DOHH2 (cell line): ENCODE measurements around the gene TOB1.

Experiments used
- H3F3A ChIP-seq: fragments of 200-600 bp; sonication (generic), shearing (Covaris generic); 2 replicates; pipeline ENCODE4 v1.6.0; 2016; ENCODE audit warnings: antibody characterized with exemption, mild to moderate bottlenecking; ENCODE audit not compliant: control insufficient read depth, insufficient read depth
- H3K27ac ChIP-seq: fragments of 200-600 bp; sonication (generic); 2 replicates; pipeline ENCODE4 v1.5.1; 2014; ENCODE audit warnings: low read depth, mild to moderate bottlenecking, low read length, moderate library complexity
- H3K27me3 ChIP-seq: fragments of 200-600 bp; sonication (generic); 2 replicates; pipeline ENCODE4 v1.6.1; 2014; ENCODE audit warnings: mild to moderate bottlenecking, low read length, mixed read lengths; ENCODE audit not compliant: control insufficient read depth
- H3K36me3 ChIP-seq: fragments of 200-600 bp; sonication (generic); 2 replicates; pipeline ENCODE4 v1.6.1; 2014; ENCODE audit warnings: mild to moderate bottlenecking, low read length, moderate library complexity, mixed read lengths; ENCODE audit not compliant: control insufficient read depth
- H3K4me1 ChIP-seq: fragments of 200-600 bp; sonication (generic); 2 replicates; pipeline ENCODE4 v1.6.1; 2014; ENCODE audit warnings: mild to moderate bottlenecking, low read length, mixed read lengths; ENCODE audit not compliant: control insufficient read depth
- H3K4me2 ChIP-seq: fragments of 200-600 bp; sonication (generic); 2 replicates; pipeline ENCODE4 v1.6.0; 2014; ENCODE audit warnings: mild to moderate bottlenecking, low read length, moderate library complexity
- H3K4me3 ChIP-seq: fragments of 200-600 bp; sonication (generic); 2 replicates; pipeline ENCODE4 v1.5.1; 2014; ENCODE audit warnings: mild to moderate bottlenecking, low read length, mixed read lengths
- H3K79me2 ChIP-seq: fragments of 200-600 bp; sonication (generic); 2 replicates; pipeline ENCODE4 v1.6.1; 2014; ENCODE audit warnings: mild to moderate bottlenecking, low read length, mixed read lengths; ENCODE audit not compliant: control insufficient read depth
- H3K9me2 ChIP-seq: fragments of 200-600 bp; sonication (generic); replicated peaks from 2 replicates; pipeline ENCODE4 v1.6.1; 2014; ENCODE audit warnings: mild to moderate bottlenecking, low read length, mixed read lengths; ENCODE audit not compliant: control insufficient read depth
- H3K9me3 ChIP-seq: fragments of 200-600 bp; sonication (generic); 2 replicates; pipeline ENCODE4 v1.6.1; 2014; ENCODE audit warnings: antibody characterized with exemption, low read length, mixed read lengths; ENCODE audit not compliant: control insufficient read depth, insufficient read depth
- H4K20me1 ChIP-seq: fragments of 200-600 bp; sonication (generic); 2 replicates; pipeline ENCODE4 v1.6.0; 2014; ENCODE audit warnings: low read depth, mild to moderate bottlenecking, antibody characterized with exemption, low read length, moderate library complexity; ENCODE audit not compliant: control insufficient read depth, insufficient read depth
- CTCF ChIP-seq: fragments of 200-600 bp; sonication (generic); IDR thresholded peaks from one replicate; pipeline ENCODE4 v1.5.1; 2014; ENCODE audit warnings: antibody characterized with exemption, mild to moderate bottlenecking, low read depth, low read length; ENCODE audit not compliant: poor library complexity, severe bottlenecking
- EZH2phosphoT487 ChIP-seq: fragments of 200-600 bp; sonication (generic); IDR thresholded peaks from 2 replicates; pipeline ENCODE4 v1.6.1; 2017; ENCODE audit warnings: borderline replicate concordance, mild to moderate bottlenecking, antibody characterized with exemption, low read length, moderate library complexity, mixed read lengths

TOB1 gene

GRCh38 chr17:50911890-50912289 lies 45.7 kb upstream of the TOB1 start:
- Histone ChIP-seq H3K9me3 (no peaks in the 10 kb centered on the region), H3K36me3 (no peaks in the 10 kb centered on the region), H3K4me1 (peaks cover 5% of the 10 kb centered on the region), H3K79me2 (no peaks in the 10 kb centered on the region), H3K4me3 (no peak overlapping the region), H3K27ac (no peak overlapping the region), H4K20me1 (no peaks in the 10 kb centered on the region), H3F3A (no peaks in the 10 kb centered on the region), H3K27me3 (peaks cover 8% of the 10 kb centered on the region), H3K4me2 (no peak overlapping the region), H3K9me2 (no peaks in the 10 kb centered on the region)
- TF ChIP-seq CTCF (no peak), EZH2phosphoT487 (no peak)

DNA sequence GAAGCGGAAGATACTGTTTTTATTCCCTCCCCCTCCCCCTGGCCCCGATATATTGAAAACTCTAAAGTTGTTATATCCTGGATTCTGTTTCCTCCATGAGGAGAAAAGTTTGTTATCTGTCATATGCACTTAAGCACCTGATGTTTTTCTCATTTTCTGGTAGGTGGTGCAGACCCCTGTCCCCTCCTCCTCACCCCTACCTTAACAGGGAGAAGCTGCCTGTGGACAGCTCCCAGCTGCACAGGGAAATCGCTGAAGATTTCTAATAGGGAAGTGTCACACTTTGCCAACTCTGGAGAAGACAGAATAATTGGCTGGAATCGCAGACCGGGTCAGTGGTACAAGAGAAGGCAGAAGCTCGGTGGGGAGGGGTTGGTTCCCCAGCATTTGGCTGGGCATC lies 45.3 kb upstream of the TOB1 start:
- Histone ChIP-seq H3K9me2 (no peaks in the 10 kb centered on the region), H3K9me3 (no peaks in the 10 kb centered on the region), H3F3A (no peaks in the 10 kb centered on the region), H3K4me2 (no peak overlapping the region), H3K36me3 (no peaks in the 10 kb centered on the region), H3K27ac (no peak overlapping the region), H3K27me3 (peaks cover 8% of the 10 kb centered on the region), H4K20me1 (no peaks in the 10 kb centered on the region), H3K4me1 (peaks cover under 1% of the 10 kb centered on the region), H3K79me2 (no peaks in the 10 kb centered on the region), H3K4me3 (no peak overlapping the region)
- TF ChIP-seq CTCF (no peak), EZH2phosphoT487 (no peak)

DNA sequence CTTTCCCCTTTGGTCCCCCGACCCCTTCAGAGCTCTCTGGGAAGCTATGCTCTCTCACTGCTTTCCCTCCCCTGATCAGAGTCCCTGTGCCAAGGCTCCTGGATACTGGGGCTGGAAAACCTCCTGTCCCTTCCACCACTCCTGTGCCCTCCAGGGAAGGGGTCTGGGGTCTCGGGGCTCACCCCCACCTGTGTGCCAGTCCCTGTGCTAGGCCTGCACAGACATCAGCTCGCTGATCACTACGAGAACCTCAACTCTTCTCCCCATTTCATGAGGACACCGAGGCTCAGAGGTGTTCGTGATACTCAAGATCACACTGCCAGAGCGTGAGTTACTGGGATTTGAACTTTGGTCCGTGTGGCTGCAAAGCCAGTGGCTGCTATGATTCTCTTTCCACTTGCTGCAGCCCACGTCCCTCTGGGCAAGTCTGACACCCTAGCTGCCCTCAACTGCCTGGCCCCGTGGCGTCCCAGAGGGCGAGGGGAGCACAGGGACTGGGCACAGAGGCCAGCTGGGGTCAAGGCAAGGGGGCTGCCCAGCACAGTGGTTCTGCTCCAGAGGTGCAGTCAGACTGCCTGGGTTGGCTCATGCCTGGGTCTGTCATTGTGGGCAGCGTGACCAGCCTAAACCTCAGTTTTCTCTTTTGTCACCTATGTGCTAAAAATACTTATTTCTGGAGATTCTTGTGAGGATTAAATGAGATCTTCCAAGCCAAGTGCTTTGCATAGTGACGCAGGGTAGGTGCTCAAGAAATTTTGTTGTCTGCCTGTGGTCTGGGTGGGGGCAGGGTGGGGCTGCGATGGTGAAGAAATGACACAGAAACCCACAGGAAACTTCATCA lies 43.8 kb upstream of the TOB1 start:
- no peaks in the 10 kb centered on the region for H3K36me3 ChIP-seq
- TF ChIP-seq EZH2phosphoT487 = no peak
- no peak for TF ChIP-seq CTCF
- H3K4me2 ChIP-seq = no peak overlapping the region
- peaks cover 8% of the 10 kb centered on the region for H3K27me3 ChIP-seq
- peaks cover 2% of the 10 kb centered on the region for H3K4me1 ChIP-seq
- H3K27ac ChIP-seq = no peak overlapping the region
- no peaks in the 10 kb centered on the region for H4K20me1 ChIP-seq
- H3F3A ChIP-seq = no peaks in the 10 kb centered on the region
- H3K9me3 ChIP-seq = no peaks in the 10 kb centered on the region
- H3K4me3 ChIP-seq = no peak overlapping the region
- no peaks in the 10 kb centered on the region for H3K79me2 ChIP-seq
- H3K9me2 ChIP-seq = no peaks in the 10 kb centered on the region
